ENCODE results near the gene CSN3.
"Not testable (repeated sequence)": the region's sequence is repeated elsewhere in the genome, so short reads cannot be mapped to it uniquely, and the experiment has no call there.

CSN3 gene

GRCh38 chr4:70242297-70242696 is at the start of gene CSN3:
Gene CSN3, plus strand, starts transcription at chr4:70242597. Its CDS starts 2,223 bp downstream, at chr4:70244820.
- not testable (repeated sequence) for DNase-seq (ENCODE audit: low read depth)

GRCh38 chr4:70192895-70193294 is 49.5 kb upstream of the CSN3 start:
- DNase-seq (ENCODE audit: low read depth), result no peak

GRCh38 chr4:70195425-70195824 is 47.0 kb upstream of the CSN3 start, which contains the start of gene ODAM:
Gene ODAM, plus strand, starts transcription at chr4:70195725. Its CDS starts 819 bp downstream, at chr4:70196544.
- no peak for DNase-seq (ENCODE audit: low read depth)

GRCh38 chr4:70196857-70197256 is 45.5 kb upstream of the CSN3 start:
- no peak for DNase-seq (ENCODE audit: low read depth)

GRCh38 chr4:70197842-70198241 is 44.6 kb upstream of the CSN3 start:
- DNase-seq (ENCODE audit: low read depth), result no peak

- DNase-seq (ENCODE audit: low read depth), result no peak
These were observed 38.8 kb upstream of the CSN3 start for GRCh38 chr4:70203601-70204000.

GRCh38 chr4:70212752-70213151 is 29.6 kb upstream of the CSN3 start:
- not testable (repeated sequence) for DNase-seq (ENCODE audit: low read depth)

GRCh38 chr4:70216109-70216508 is 26.3 kb upstream of the CSN3 start:
- DNase-seq (ENCODE audit: low read depth), result not testable (repeated sequence)

GRCh38 chr4:70216550-70216949 is 25.8 kb upstream of the CSN3 start:
- not testable (repeated sequence) for DNase-seq (ENCODE audit: low read depth)

- DNase-seq (ENCODE audit: low read depth), result not testable (repeated sequence)
These were observed 21.0 kb upstream of the CSN3 start for GRCh38 chr4:70221389-70221788.

- DNase-seq (ENCODE audit: low read depth), result not testable (repeated sequence)
These were observed 20.6 kb upstream of the CSN3 start for GRCh38 chr4:70221818-70222217.

- DNase-seq (ENCODE audit: low read depth), result peak; percentile 10
These were observed 16.6 kb upstream of the CSN3 start, which contains the start of gene FDCSP for GRCh38 chr4:70225824-70226223. Gene FDCSP, plus strand, starts transcription at chr4:70226124. Its CDS starts 5,071 bp downstream, at chr4:70231195.

- DNase-seq (ENCODE audit: low read depth), result peak; percentile 47
These were observed 6.3 kb upstream of the CSN3 start for GRCh38 chr4:70236125-70236524.

GRCh38 chr4:70239131-70239883 is 3.1 kb upstream of the CSN3 start:
- DNase-seq (ENCODE audit: low read depth), result no peak

- no peak for DNase-seq (ENCODE audit: low read depth)
These were observed 2.4 kb upstream of the CSN3 start for GRCh38 chr4:70239884-70240591.

GRCh38 chr4:70243091-70243490 is 694 bp downstream of the CSN3 start:
- no peak for DNase-seq (ENCODE audit: low read depth)

GRCh38 chr4:70251250-70251944 is 9.0 kb downstream of the CSN3 start:
- DNase-seq (ENCODE audit: low read depth), result no peak

- no peak for DNase-seq (ENCODE audit: low read depth)
These were observed 9.5 kb downstream of the CSN3 start for GRCh38 chr4:70251945-70252277.

GRCh38 chr4:70269674-70270073 is 27.3 kb downstream of the CSN3 start:
- peak; percentile 40 for DNase-seq (ENCODE audit: low read depth)

GRCh38 chr4:70277121-70277520 is 34.7 kb downstream of the CSN3 start:
- DNase-seq (ENCODE audit: low read depth), result no peak

- DNase-seq (ENCODE audit: low read depth), result no peak
These were observed 38.2 kb downstream of the CSN3 start for GRCh38 chr4:70280567-70280966.

GRCh38 chr4:70288651-70289050 is 46.3 kb downstream of the CSN3 start:
- DNase-seq (ENCODE audit: low read depth), result no peak

GRCh38 chr4:70291341-70291740 is 48.9 kb downstream of the CSN3 start:
- DNase-seq (ENCODE audit: low read depth), result no peak
